Activated CD8-positive, alpha-beta memory T cell treated with anti-CD3 and anti-CD28 coated beads, Interleukin-2, amount 50 U/mL, for 48 hours (primary cell): Measurements from ENCODE around the gene HDAC9.
"Not testable (repeated sequence)": the region's sequence is repeated elsewhere in the genome, so short reads cannot be mapped to it uniquely, and the experiment has no call there.

Experiments used
- DNase-seq: peaks from one replicate; pipeline ENCODE4 v3.0.0-alpha.2; 2020

HDAC9 gene

GRCh38 chr7:18667466-18667865, 171.9 kb downstream of the HDAC9 start:
- no peak for DNase-seq

DNA sequence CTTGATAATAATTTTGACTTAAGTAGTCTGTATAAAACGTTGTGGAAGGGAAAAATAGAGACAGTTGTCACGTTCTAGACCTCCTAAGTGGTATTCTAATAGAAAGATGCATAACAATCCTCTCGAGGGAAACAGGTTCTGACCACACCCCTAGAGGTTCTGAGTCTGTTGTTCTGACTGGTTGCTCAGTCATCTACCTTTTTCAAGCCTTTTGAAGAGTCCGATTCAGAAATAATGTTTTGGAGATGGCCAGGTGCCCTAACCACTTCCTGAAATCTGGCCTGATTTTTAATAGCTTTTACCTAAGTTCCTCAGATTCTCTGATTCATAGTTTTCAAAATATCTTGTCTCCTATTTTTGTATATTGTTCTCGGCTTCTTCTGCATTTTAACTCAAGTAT, 175.6 kb downstream of the HDAC9 start:
- DNase-seq = no peak

DNA sequence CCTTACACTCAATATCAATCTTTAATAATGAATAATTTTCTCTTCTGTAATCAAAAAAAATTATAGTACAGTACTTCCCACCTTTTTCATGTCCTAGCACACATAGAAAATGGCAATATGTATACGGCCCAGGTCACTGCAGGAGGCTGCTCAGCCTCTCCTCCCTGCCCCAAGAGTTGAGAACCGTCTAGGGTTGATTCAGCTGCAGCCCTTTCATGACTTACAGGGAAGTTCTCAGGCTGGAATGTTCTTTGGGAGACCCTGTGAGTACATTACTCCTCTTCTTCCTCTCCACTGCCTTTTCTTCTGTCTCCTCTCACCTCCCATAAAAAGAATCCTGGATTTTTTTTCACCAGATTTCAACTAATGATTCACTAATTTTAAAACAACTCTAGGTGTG, 180.0 kb downstream of the HDAC9 start:
- DNase-seq = no peak

DNA sequence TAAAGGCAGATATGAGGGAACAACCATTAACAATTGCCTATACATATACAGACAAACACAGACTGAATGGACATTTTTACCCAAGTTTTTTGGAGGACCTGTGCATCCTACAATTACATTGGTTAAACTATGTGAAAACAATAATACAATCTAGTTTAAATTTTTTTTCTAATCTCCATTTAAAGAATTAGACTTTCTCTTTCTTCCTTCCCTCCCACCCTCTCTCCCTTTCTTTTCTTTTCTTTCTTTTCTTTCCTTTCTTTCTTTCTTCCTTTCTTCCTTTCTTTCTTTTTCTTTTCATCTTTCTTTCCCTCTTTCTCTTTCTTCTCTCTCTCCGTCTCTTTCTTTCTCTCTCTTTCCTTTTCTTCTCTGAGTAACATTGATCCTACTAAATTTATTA, 183.7 kb downstream of the HDAC9 start:
- no peak for DNase-seq

DNA sequence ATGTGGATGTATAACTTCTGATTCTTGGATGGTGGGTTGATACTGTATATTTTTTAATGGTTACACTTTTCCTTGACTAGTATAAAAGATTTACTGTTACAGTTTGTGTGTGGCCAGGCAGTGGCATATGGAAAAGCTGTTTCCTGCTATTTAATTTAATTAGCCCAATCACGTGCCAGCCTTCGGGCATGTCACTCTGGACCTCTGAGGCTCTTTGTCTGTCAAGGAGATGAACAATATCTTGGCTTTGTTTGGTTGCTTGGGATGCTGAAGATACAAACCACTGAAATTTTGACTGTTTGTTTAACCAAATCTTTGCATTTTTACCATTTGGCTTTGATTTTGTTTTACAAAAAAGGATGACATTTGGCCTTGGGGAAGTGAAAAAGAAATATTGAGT, 185.0 kb downstream of the HDAC9 start:
- DNase-seq = no peak

GRCh38 chr7:18684916-18685315, 189.4 kb downstream of the HDAC9 start:
- no peak for DNase-seq

DNA sequence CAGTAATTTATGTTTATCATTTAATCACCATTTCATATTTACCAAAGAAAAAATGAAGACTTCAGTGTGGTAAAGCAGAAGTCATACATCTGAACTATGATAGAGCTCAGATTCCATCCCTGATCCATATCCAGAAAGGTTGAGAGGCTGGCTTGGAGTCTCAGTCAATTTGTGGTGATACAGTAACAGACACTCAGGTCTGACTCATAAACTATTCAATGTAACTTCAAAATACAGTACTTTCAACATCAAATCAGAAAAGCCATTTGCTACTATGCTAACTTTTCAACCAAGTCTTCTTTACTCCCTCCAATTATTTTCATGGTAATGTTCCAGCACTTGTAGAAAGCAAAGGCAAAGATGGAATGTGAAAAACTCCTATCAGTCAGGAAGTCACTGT, 190.4 kb downstream of the HDAC9 start:
- DNase-seq = no peak

GRCh38 chr7:18689551-18689950, 194.0 kb downstream of the HDAC9 start:
- DNase-seq = no peak

DNA sequence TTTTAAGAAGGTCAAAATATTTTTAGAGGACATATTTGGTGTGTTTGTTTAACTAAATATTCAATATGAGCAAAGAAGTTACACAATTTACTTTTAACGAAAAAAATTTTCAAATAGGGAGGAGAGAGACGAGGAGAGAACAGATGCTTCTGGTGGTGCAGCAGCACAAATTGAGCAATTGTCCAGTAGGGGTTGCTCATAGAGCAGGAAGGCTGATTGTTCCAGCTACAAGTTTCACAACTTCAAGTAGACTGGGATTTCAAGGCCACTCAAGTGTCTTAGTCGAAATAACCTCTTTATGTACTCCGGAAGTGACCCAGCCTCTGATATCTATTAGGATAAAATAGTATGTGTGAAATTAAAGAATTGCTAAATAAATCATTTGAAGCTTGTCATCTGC, 197.9 kb downstream of the HDAC9 start:
- DNase-seq = no peak

GRCh38 chr7:18693816-18694215, 198.3 kb downstream of the HDAC9 start:
- DNase-seq = no peak

- no peak for DNase-seq
These were observed 198.9 kb downstream of the HDAC9 start for GRCh38 chr7:18694484-18694883.

- no peak for DNase-seq
These were observed 199.4 kb downstream of the HDAC9 start for GRCh38 chr7:18694911-18695310.

- no peak for DNase-seq
These were observed 202.7 kb downstream of the HDAC9 start for GRCh38 chr7:18698258-18698734.

DNA sequence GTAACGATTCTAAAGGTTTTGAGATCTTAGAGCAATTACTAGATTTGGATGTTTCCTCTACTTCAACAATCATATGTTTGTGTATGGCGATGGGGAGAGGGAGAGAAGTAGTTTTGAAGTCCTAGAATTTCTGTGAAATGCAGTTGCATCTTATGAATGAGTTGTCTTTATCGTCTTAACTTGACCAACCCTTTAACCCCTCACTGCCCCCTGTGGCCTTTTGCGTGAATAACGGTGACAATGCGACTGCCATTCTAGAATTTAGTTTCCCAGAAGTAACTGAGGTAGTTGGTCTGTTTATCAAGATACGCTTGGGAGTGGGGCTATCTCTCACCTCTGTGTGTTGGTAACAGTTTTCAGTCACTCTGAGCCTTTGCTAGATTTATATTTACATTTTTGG, 204.6 kb downstream of the HDAC9 start:
- DNase-seq = no peak

GRCh38 chr7:18702071-18702829, 206.7 kb downstream of the HDAC9 start:
- DNase-seq = no peak

GRCh38 chr7:18703685-18704084, 208.1 kb downstream of the HDAC9 start:
- no peak for DNase-seq

GRCh38 chr7:18706670-18707069, 211.1 kb downstream of the HDAC9 start:
- no peak for DNase-seq

DNA sequence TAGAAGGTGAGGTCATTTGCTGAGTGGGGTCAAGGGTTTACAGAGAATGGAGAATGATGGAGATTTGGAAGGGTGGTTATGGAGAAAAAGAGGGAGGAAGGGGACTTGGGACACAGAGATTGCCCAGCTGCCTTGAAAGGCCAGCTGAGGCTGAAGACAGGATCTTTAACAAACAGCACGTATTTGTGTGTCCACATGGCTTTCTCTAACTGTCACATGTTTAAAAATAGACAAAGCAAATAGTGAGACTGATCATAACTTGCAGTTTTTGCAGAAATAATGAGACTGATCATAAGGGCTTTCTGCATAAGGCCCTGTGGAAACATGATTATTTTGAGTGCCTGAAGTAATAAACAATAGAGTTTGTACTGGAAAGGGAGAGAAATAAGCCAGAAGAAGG, 212.7 kb downstream of the HDAC9 start:
- no peak for DNase-seq

DNA sequence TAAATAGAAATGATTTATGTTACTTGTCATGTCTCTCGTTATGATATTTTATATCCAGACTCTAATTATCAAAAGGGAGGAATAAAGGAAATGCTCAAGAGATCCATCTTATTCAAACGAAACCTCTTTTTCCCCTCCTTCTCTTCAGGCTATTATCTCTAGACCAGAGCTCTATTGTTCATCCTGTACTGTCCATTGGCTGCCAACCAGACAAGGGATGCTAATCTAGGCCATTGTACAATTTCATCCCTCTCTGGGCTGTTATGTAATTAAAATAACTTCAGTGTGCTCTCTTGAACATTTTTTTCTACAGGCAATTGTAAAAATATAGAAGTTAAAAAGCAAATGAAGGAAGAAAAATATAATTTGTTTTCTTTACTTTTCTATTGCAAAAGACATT, 220.4 kb downstream of the HDAC9 start:
- no peak for DNase-seq

- no peak for DNase-seq
These were observed 225.9 kb downstream of the HDAC9 start for GRCh38 chr7:18721429-18721828.

GRCh38 chr7:18724318-18724717, 228.8 kb downstream of the HDAC9 start:
- no peak for DNase-seq

GRCh38 chr7:18727115-18727870, 231.7 kb downstream of the HDAC9 start:
- no peak for DNase-seq

- DNase-seq = not testable (repeated sequence)
These were observed 240.5 kb downstream of the HDAC9 start for GRCh38 chr7:18736012-18736411.

GRCh38 chr7:18740579-18740988, 245.0 kb downstream of the HDAC9 start:
- DNase-seq = no peak
